Caco-2 (cell line): ENCODE measurements around the gene DPYSL5. TPM values are rescaled to one million over a fixed set of nuclear protein-coding genes. Genes with fewer than 3 reads are reported as not detected.
A peak's percentile ranks its signal among the peaks of the same experiment; 100 is the strongest.

ENCODE experiments used
- BruUV-seq: library from RNA; stranded (reverse); fragments of 400-500 nt; replicated peaks from 2 replicates; lab custom pipeline; 2021; lab: Mats Ljungman, UMichigan
- CTCF ChIA-PET: fragments of 300-600 bp; sonication (Branson Sonifier 250); formaldehyde crosslinking; loops from one replicate; lab custom pipeline; 2022; ENCODE audit warnings: antibody characterized with exemption; lab: Charles Lee
- POLR2A ChIA-PET: fragments of 300-600 bp; sonication (Branson Sonifier 250); formaldehyde crosslinking; loops from one replicate; lab custom pipeline; 2022; ENCODE audit warnings: antibody characterized with exemption; lab: Charles Lee
- DNase-seq, 2 experiments: peaks; one replicate each; pipeline versions ENCODE4 v3.0.0 to v3.0.0-alpha.2; 2020 to 2022
- H3K27me3 ChIP-seq: replicated peaks from 2 replicates; pipeline ENCODE4 v1.6.0; 2011; ENCODE audit warnings: low read length; ENCODE audit not compliant: control insufficient read depth, insufficient read depth
- H3K36me3 ChIP-seq: 2 replicates; pipeline ENCODE4 v1.5.1; 2011; ENCODE audit warnings: low read length; ENCODE audit not compliant: control insufficient read depth, insufficient read depth
- H3K4me1 ChIP-seq: fragments of 250-450 bp; sonication (Bioruptor Pico); 2 replicates; pipeline ENCODE4 v1.5.1; 2020; ENCODE audit warnings: mild to moderate bottlenecking
- H3K4me3 ChIP-seq: 2 replicates; pipeline ENCODE4 v1.5.1; 2011; ENCODE audit warnings: low read depth, mild to moderate bottlenecking, control low read depth, low read length
- H3K9me3 ChIP-seq: fragments of 250-450 bp; sonication (Bioruptor Pico); 2 replicates; pipeline ENCODE4 v1.5.1; 2020; ENCODE audit warnings: mild to moderate bottlenecking, moderate library complexity
- H3K27ac Mint-ChIP-seq: one replicate; pipeline ENCODE4 v1.8.0; 2022; ENCODE audit warnings: mixed read lengths; ENCODE audit not compliant: unreplicated experiment
- H3K27me3 Mint-ChIP-seq: one replicate; pipeline ENCODE4 v1.8.0; 2022; ENCODE audit warnings: mixed read lengths; ENCODE audit not compliant: insufficient read depth, unreplicated experiment
- H3K36me3 Mint-ChIP-seq: one replicate; pipeline ENCODE4 v1.8.0; 2022; ENCODE audit warnings: mild to moderate bottlenecking, mixed read lengths; ENCODE audit not compliant: insufficient read depth, unreplicated experiment
- H3K4me1 Mint-ChIP-seq: one replicate; pipeline ENCODE4 v1.8.0; 2022; ENCODE audit warnings: low read depth, mixed read lengths; ENCODE audit not compliant: unreplicated experiment
- H3K4me3 Mint-ChIP-seq: one replicate; pipeline ENCODE4 v1.8.0; 2022; ENCODE audit warnings: mild to moderate bottlenecking, moderate library complexity, mixed read lengths; ENCODE audit not compliant: unreplicated experiment
- H3K9me3 Mint-ChIP-seq: one replicate; pipeline ENCODE4 v1.8.0; 2022; ENCODE audit warnings: mixed read lengths; ENCODE audit not compliant: unreplicated experiment
- intact Hi-C: fragments of 100-400 bp; cut with micrococcal nuclease; formaldehyde crosslinking; loops from one replicate; pipeline ENCODE4 v1.10.0; 2022; ENCODE audit not compliant: unreplicated experiment
- total RNA-seq: library from RNA; stranded (reverse); gene quantifications from 2 replicates; pipeline ENCODE4 v1.2.3, GENCODE V29; 2022
- TF ChIP-seq, protein P1 (sequence below), 2 experiments: fragments of 200-600 bp in 1 of 2; IDR thresholded peaks; 1 replicate in 1 of 2; 2 replicates in 1 of 2; pipeline versions ENCODE4 v1.5.1 to v1.8.0; 2011 to 2022; ENCODE audit warnings: antibody characterized with exemption in 1 of 2, control low read depth in 1 of 2, inconsistent platforms in 1 of 2, low read depth in 1 of 2, low read length in 1 of 2, mild to moderate bottlenecking in 1 of 2, moderate library complexity in 1 of 2; ENCODE audit not compliant: insufficient read depth in 1 of 2, severe bottlenecking in 1 of 2, unreplicated experiment in 1 of 2

Gene DPYSL5
- total RNA-seq, 1 experiment from 2014 or later: 2.4 TPM

DNA sequence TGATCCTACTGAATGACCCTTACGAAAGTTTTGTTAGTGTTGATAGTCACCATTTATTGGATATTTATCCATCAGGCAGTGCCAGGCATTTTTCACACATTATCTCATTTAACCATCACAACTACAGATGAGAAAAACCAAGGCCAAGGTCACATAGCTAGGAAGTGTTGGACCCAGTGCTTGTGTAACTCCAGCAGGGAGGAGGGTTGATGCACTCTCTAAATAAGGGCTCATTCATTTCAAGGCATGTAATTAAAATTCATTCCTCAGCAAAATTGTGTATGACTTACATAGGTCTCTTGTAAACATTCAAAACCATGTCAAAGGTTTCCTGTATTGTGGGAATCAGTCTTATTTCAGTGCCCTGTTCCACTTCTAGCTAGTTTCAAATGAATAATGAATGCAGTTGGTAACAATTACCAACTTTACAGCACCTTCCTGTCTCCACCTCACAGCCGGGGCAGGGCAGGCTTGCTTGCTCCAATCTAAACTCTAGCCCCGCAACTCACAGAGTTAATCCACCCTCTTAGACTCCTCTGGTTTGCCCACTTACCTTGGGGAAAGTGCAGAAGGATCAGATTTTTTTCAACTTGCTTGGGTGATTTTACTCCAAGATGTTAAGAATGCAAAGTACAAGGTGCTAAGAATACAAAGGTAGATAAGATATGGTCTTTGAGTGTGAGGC lies 116.7 kb downstream of the DPYSL5 start:
- POLR2A ChIA-PET: no interaction called here

DNA sequence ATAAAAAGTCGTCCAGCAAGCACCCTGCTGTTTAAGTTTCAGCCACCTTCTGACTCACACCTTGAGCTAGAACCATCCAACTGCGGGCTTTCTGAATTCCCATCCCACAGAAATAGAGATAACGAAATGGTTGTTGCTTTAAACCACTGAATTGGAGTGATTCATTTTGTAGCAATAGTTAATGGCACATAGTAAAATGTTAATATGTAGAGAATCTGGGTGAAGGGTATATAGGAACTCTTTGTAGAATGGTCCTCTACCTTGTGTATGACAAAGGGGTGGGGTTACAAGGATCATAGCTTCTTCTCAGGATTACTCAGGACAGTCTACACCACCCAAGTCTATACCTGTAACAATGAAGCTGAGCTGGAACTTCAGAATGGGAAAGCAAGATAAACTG lies 120.1 kb downstream of the DPYSL5 start:
- H3K4me1 Mint-ChIP-seq: peaks cover 19% of the 10 kb centered on the region
- CTCF ChIA-PET: interaction anchor here (1.8 kb wide), 1 partner anchor 48 kb away, joined by 10 read pairs; no protein-coding TSS in a partner anchor
- no peaks in the 10 kb centered on the region for H3K36me3 Mint-ChIP-seq
- Histone ChIP-seq H3K4me3 (no peak overlapping the region), H3K9me3 (no peaks in the 10 kb centered on the region), H3K4me1 (0 out of 2 replicates have a peak, but pooled peaks cover 11% of the 10 kb centered on the region), H3K36me3 (no peaks in the 10 kb centered on the region), H3K27me3 (peaks cover 1% of the 10 kb centered on the region; the same call in 1 of the 2 replicates)
- peaks cover 12% of the 10 kb centered on the region for H3K27me3 Mint-ChIP-seq
- intact Hi-C loops: no loop called here
- no peak for DNase-seq
- BruUV-seq: no TSS peak
- no peaks in the 10 kb centered on the region for H3K9me3 Mint-ChIP-seq
- POLR2A ChIA-PET: interaction anchor here (0.6 kb wide), 1 partner anchor 51 kb away, joined by 11 read pairs; no protein-coding TSS in a partner anchor
- no peak overlapping the region for H3K4me3 Mint-ChIP-seq
- H3K27ac Mint-ChIP-seq: no peak overlapping the region
- TF ChIP-seq, protein P1, sequence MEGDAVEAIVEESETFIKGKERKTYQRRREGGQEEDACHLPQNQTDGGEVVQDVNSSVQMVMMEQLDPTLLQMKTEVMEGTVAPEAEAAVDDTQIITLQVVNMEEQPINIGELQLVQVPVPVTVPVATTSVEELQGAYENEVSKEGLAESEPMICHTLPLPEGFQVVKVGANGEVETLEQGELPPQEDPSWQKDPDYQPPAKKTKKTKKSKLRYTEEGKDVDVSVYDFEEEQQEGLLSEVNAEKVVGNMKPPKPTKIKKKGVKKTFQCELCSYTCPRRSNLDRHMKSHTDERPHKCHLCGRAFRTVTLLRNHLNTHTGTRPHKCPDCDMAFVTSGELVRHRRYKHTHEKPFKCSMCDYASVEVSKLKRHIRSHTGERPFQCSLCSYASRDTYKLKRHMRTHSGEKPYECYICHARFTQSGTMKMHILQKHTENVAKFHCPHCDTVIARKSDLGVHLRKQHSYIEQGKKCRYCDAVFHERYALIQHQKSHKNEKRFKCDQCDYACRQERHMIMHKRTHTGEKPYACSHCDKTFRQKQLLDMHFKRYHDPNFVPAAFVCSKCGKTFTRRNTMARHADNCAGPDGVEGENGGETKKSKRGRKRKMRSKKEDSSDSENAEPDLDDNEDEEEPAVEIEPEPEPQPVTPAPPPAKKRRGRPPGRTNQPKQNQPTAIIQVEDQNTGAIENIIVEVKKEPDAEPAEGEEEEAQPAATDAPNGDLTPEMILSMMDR (IDR thresholded peaks at IDR 0.05; ENCODE audit: insufficient read depth in 1 of 2, low read depth in 1 of 2, low read length in 1 of 2, severe bottlenecking in 1 of 2, unreplicated experiment in 1 of 2): no peak

More for the DNA sequence above, 116.7 kb downstream of the DPYSL5 start:
- Mint-ChIP-seq H3K9me3 (no peaks in the 10 kb centered on the region), H3K27me3 (peaks cover 19% of the 10 kb centered on the region), H3K4me3 (no peak overlapping the region), H3K36me3 (no peaks in the 10 kb centered on the region), H3K4me1 (peaks cover 18% of the 10 kb centered on the region), H3K27ac (no peak overlapping the region)
- 0 out of 2 replicates have a peak, but pooled peaks cover 11% of the 10 kb centered on the region for H3K4me1 ChIP-seq
- CTCF ChIA-PET: interaction anchor here (1.4 kb wide), 1 partner anchor 52 kb away, joined by 4 read pairs; no protein-coding TSS in a partner anchor
- no peaks in the 10 kb centered on the region for H3K36me3 ChIP-seq
- TF ChIP-seq, protein P1 (IDR thresholded peaks at IDR 0.05; ENCODE audit: insufficient read depth in 1 of 2, low read depth in 1 of 2, low read length in 1 of 2, severe bottlenecking in 1 of 2, unreplicated experiment in 1 of 2): no peak
- H3K9me3 ChIP-seq: no peaks in the 10 kb centered on the region
- no peak overlapping the region for H3K4me3 ChIP-seq
- DNase-seq: no peak
- H3K27me3 ChIP-seq: peaks cover 1% of the 10 kb centered on the region; the same call in 1 of the 2 replicates
- intact Hi-C loops: no loop called here
- no TSS peak for BruUV-seq

DNA sequence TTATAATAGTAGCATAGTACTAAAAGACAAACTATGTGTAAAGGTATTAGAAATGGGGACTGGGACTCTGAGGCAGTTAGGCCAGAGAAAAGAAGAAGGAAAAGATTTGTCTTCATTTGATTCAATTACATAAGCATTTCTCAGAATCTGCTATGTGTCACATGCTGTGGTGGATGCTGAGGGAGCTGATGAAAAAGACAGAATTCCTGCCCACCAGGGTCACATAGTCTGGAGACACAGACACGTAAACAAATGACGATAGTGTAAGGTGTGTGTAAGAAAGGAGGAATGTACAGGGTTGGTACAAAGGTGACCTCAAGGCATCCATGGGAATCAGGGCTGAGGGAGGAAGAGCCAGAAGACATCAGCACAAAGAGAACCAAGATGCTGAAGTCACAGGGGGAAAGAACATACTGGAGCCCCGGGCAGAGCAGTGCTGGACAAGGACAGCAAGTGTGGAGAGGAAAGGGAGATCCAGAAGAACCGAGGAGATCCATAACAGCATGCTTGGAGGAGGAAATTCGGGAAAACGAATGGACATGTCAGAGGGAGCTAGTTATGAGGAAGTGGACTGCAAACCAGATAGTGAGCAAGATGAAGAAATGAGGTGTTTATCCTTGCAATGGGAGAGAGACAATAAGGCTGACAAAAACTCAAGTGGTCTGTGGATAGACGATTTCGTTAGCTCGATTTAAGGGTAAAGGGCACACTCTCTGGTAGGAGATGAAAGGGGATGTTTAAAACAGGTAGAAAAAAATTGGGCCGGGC lies 121.3 kb downstream of the DPYSL5 start:
- BruUV-seq: no TSS peak
- Mint-ChIP-seq H3K9me3 (no peaks in the 10 kb centered on the region), H3K27me3 (peaks cover 12% of the 10 kb centered on the region), H3K27ac (peak overlapping the region; percentile 56), H3K4me1 (peaks cover 19% of the 10 kb centered on the region), H3K36me3 (no peaks in the 10 kb centered on the region), H3K4me3 (peak overlapping the region; percentile 63)
- intact Hi-C loops: no loop called here
- Histone ChIP-seq H3K4me3 (no peak overlapping the region), H3K36me3 (no peaks in the 10 kb centered on the region), H3K4me1 (0 out of 2 replicates have a peak, but pooled peaks cover 11% of the 10 kb centered on the region), H3K27me3 (peaks cover 1% of the 10 kb centered on the region; the same call in 1 of the 2 replicates), H3K9me3 (no peaks in the 10 kb centered on the region)
- TF ChIP-seq, protein P1 (IDR thresholded peaks at IDR 0.05; ENCODE audit: insufficient read depth in 1 of 2, low read depth in 1 of 2, low read length in 1 of 2, severe bottlenecking in 1 of 2, unreplicated experiment in 1 of 2): no peak
- CTCF ChIA-PET: interaction anchor here (0.6 to 1.8 kb wide), 5 partner anchors 7 to 219 kb away, joined by 3 to 10 read pairs (median 3); no protein-coding TSS in a partner anchor
- POLR2A ChIA-PET: interaction anchor here (0.5 kb wide), 1 partner anchor 1090 kb away, joined by 3 read pairs; no protein-coding TSS in a partner anchor
- DNase-seq: no peak
